Neural cell (in vitro differentiated cells): ENCODE results near the gene TMEM266. TPM values are rescaled to one million over a fixed set of nuclear protein-coding genes. Genes with fewer than 3 reads are reported as not detected.

Source experiments
- H2AFZ ChIP-seq: fragments of 200-600, 300-800 bp; sonication (generic), shearing (Covaris generic); 2 replicates; pipeline ENCODE4 v1.6.0; 2014; ENCODE audit warnings: low read depth, mild to moderate bottlenecking, antibody characterized with exemption, low read length, moderate library complexity
- H3F3A ChIP-seq: fragments of 200-600 bp; shearing (Covaris generic); 2 replicates; pipeline ENCODE4 v1.6.1; 2016; ENCODE audit warnings: mild to moderate bottlenecking, moderate library complexity, mixed read lengths, antibody characterized with exemption, low read length; ENCODE audit not compliant: insufficient read depth, poor library complexity, severe bottlenecking
- H3K27ac ChIP-seq: fragments of 200-600, 300-800 bp; sonication (generic), shearing (Covaris generic); 2 replicates; pipeline ENCODE4 v1.5.1; 2014; ENCODE audit warnings: mild to moderate bottlenecking, low read length, moderate library complexity
- H3K27me3 ChIP-seq: fragments of 300-800, 200-600 bp; sonication (generic), shearing (Covaris generic); 2 replicates; pipeline ENCODE4 v1.6.0; 2014; ENCODE audit warnings: mild to moderate bottlenecking, low read depth, low read length, moderate library complexity; ENCODE audit not compliant: insufficient read depth
- H3K36me3 ChIP-seq: fragments of 300-800, 200-600 bp; sonication (generic), shearing (Covaris generic); 2 replicates; pipeline ENCODE4 v1.5.1; 2014; ENCODE audit warnings: mild to moderate bottlenecking, antibody characterized with exemption, low read length, moderate library complexity; ENCODE audit not compliant: insufficient read depth
- H3K4me2 ChIP-seq: fragments of 300-800, 200-600 bp; sonication (generic), shearing (Covaris generic); 2 replicates; pipeline ENCODE4 v1.6.0; 2014; ENCODE audit warnings: mild to moderate bottlenecking, low read length
- H3K4me3 ChIP-seq: fragments of 300-800, 200-600 bp; sonication (generic), shearing (Covaris generic); 2 replicates; pipeline ENCODE4 v1.5.1; 2014; ENCODE audit warnings: mild to moderate bottlenecking, low read length, moderate library complexity
- H3K79me2 ChIP-seq: fragments of 200-600 bp; shearing (Covaris generic); replicated peaks from 2 replicates; pipeline ENCODE4 v1.6.0; 2014; ENCODE audit warnings: mild to moderate bottlenecking, low read length, moderate library complexity; ENCODE audit not compliant: insufficient read depth
- H3K9ac ChIP-seq: fragments of 300-800, 200-600 bp; sonication (generic), shearing (Covaris generic); 2 replicates; pipeline ENCODE4 v1.6.1; 2016; ENCODE audit warnings: mild to moderate bottlenecking, low read length, mixed read lengths
- H3K9me2 ChIP-seq: fragments of 200-600 bp; shearing (Covaris generic); 2 replicates; pipeline ENCODE4 v1.6.1; 2016; ENCODE audit warnings: mild to moderate bottlenecking, low read length, mixed read lengths; ENCODE audit not compliant: insufficient read depth
- H3K9me3 ChIP-seq: fragments of 200-600, 300-800 bp; sonication (generic), shearing (Covaris generic); 2 replicates; pipeline ENCODE4 v1.6.1; 2016; ENCODE audit warnings: mild to moderate bottlenecking, mixed run types, low read length, moderate library complexity, mixed read lengths
- H4K20me1 ChIP-seq: fragments of 200-600 bp; shearing (Covaris generic); 2 replicates; pipeline ENCODE4 v1.6.1; 2016; ENCODE audit warnings: mild to moderate bottlenecking, mixed run types; ENCODE audit not compliant: insufficient read depth
- EP300 ChIP-seq: fragments of 450-650 bp; conservative IDR thresholded peaks from 2 replicates; pipeline ENCODE4 v1.6.1; 2014; ENCODE audit warnings: antibody characterized with exemption, mild to moderate bottlenecking, moderate library complexity; ENCODE audit not compliant: poor library complexity, severe bottlenecking
- EZH2 ChIP-seq: fragments of 200-600, 300-800 bp; shearing (Covaris generic), sonication (generic); IDR thresholded peaks from 2 replicates; pipeline ENCODE4 v1.6.1; 2014; ENCODE audit warnings: antibody characterized with exemption, low read length, borderline replicate concordance, mild to moderate bottlenecking; ENCODE audit not compliant: insufficient read depth, poor library complexity, severe bottlenecking
- MXI1 ChIP-seq: fragments of 450-650 bp; conservative IDR thresholded peaks from 2 replicates; pipeline ENCODE4 v1.6.1; 2014; ENCODE audit warnings: antibody characterized with exemption, mild to moderate bottlenecking; ENCODE audit not compliant: poor library complexity, severe bottlenecking
- POLR2AphosphoS5 ChIP-seq: IDR thresholded peaks from 2 replicates; pipeline ENCODE4 v1.6.1; 2012
- RAD21 ChIP-seq: fragments of 450-650 bp; conservative IDR thresholded peaks from 2 replicates; pipeline ENCODE4 v1.6.1; 2014; ENCODE audit warnings: antibody characterized with exemption, mild to moderate bottlenecking, moderate library complexity
- SMC3 ChIP-seq: fragments of 450-650 bp; conservative IDR thresholded peaks from 2 replicates; pipeline ENCODE4 v1.6.1; 2014; ENCODE audit warnings: antibody characterized with exemption, mild to moderate bottlenecking, moderate library complexity; ENCODE audit not compliant: poor library complexity
- TAF1 ChIP-seq: IDR thresholded peaks from 2 replicates; pipeline ENCODE4 v1.6.1; 2012; ENCODE audit warnings: low read depth
- polyA plus RNA-seq: library from polyadenylated mRNA; depleted of rRNA; stranded (reverse); fragments of >200 nt; gene quantifications from 2 replicates; pipeline ENCODE4 v1.2.3, GENCODE V29; 2014
- TF ChIP-seq, protein P1 (sequence below): fragments of 450-650 bp; IDR thresholded peaks from 2 replicates; pipeline ENCODE4 v1.5.1; 2014; ENCODE audit warnings: antibody characterized with exemption, mild to moderate bottlenecking, moderate library complexity; ENCODE audit not compliant: poor library complexity, severe bottlenecking
- TF ChIP-seq, protein P2 (sequence below): IDR thresholded peaks from 2 replicates; pipeline ENCODE4 v1.6.1; 2012; ENCODE audit warnings: borderline replicate concordance

Gene TMEM266
- polyA plus RNA-seq, 1 donor from 2014 or later, result 17.6 TPM

DNA sequence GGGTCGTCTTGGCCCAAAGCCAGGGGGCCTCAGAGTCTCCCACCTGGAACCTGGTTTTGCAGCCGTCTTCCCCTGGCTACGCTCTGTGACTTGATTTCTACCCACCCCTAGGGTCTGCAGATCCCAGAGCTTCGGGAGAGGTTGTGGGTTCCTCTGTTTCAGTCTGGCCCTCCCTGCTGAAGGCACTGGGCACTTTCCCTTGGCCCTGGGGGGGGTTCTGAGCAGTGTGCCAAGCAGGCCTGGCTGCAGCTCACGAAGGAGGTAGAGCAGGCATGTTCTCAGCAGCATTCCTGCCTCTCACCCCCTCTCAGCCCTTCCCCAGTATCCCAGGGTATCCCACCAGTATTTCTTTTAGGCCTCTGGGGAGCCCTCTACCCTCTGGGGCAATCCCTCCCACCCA is 99.0 kb downstream of the TMEM266 start:
- H3K9ac ChIP-seq, result no peak overlapping the region
- H3K9me3 ChIP-seq, result no peaks in the 10 kb centered on the region
- no peaks in the 10 kb centered on the region for H3F3A ChIP-seq
- H3K27me3 ChIP-seq, result no peaks in the 10 kb centered on the region
- TF ChIP-seq EZH2 (no peak), SMC3 (no peak), TAF1 (no peak)
- no peak overlapping the region for H3K4me2 ChIP-seq
- H3K79me2 ChIP-seq, result no peaks in the 10 kb centered on the region
- H3K36me3 ChIP-seq, result no peaks in the 10 kb centered on the region
- no peaks in the 10 kb centered on the region for H3K9me2 ChIP-seq
- no peak overlapping the region for H3K4me3 ChIP-seq
- H4K20me1 ChIP-seq, result no peaks in the 10 kb centered on the region
- no peak overlapping the region for H3K27ac ChIP-seq
- no peak overlapping the region for H2AFZ ChIP-seq

GRCh38 chr15:76159282-76159681 is 99.5 kb downstream of the TMEM266 start:
- Histone ChIP-seq H4K20me1 (no peaks in the 10 kb centered on the region), H3K4me3 (no peak overlapping the region), H3K9me2 (no peaks in the 10 kb centered on the region), H3K9ac (no peak overlapping the region), H3K27me3 (no peaks in the 10 kb centered on the region), H3K9me3 (no peaks in the 10 kb centered on the region), H3F3A (no peaks in the 10 kb centered on the region), H3K4me2 (no peak overlapping the region), H3K36me3 (no peaks in the 10 kb centered on the region), H2AFZ (no peak overlapping the region), H3K79me2 (no peaks in the 10 kb centered on the region), H3K27ac (no peak overlapping the region)
- TF ChIP-seq, protein P1, sequence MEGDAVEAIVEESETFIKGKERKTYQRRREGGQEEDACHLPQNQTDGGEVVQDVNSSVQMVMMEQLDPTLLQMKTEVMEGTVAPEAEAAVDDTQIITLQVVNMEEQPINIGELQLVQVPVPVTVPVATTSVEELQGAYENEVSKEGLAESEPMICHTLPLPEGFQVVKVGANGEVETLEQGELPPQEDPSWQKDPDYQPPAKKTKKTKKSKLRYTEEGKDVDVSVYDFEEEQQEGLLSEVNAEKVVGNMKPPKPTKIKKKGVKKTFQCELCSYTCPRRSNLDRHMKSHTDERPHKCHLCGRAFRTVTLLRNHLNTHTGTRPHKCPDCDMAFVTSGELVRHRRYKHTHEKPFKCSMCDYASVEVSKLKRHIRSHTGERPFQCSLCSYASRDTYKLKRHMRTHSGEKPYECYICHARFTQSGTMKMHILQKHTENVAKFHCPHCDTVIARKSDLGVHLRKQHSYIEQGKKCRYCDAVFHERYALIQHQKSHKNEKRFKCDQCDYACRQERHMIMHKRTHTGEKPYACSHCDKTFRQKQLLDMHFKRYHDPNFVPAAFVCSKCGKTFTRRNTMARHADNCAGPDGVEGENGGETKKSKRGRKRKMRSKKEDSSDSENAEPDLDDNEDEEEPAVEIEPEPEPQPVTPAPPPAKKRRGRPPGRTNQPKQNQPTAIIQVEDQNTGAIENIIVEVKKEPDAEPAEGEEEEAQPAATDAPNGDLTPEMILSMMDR, result no peak
- no peak for TF ChIP-seq TAF1
- TF ChIP-seq EP300, result no peak
- no peak for TF ChIP-seq MXI1

- no peak overlapping the region for H3K4me3 ChIP-seq
- H3K79me2 ChIP-seq, result no peaks in the 10 kb centered on the region
- H4K20me1 ChIP-seq, result no peaks in the 10 kb centered on the region
- TF ChIP-seq TAF1 (no peak), EP300 (no peak), MXI1 (no peak), EZH2 (no peak), RAD21 (no peak), POLR2AphosphoS5 (no peak), SMC3 (no peak)
- TF ChIP-seq, protein P2, sequence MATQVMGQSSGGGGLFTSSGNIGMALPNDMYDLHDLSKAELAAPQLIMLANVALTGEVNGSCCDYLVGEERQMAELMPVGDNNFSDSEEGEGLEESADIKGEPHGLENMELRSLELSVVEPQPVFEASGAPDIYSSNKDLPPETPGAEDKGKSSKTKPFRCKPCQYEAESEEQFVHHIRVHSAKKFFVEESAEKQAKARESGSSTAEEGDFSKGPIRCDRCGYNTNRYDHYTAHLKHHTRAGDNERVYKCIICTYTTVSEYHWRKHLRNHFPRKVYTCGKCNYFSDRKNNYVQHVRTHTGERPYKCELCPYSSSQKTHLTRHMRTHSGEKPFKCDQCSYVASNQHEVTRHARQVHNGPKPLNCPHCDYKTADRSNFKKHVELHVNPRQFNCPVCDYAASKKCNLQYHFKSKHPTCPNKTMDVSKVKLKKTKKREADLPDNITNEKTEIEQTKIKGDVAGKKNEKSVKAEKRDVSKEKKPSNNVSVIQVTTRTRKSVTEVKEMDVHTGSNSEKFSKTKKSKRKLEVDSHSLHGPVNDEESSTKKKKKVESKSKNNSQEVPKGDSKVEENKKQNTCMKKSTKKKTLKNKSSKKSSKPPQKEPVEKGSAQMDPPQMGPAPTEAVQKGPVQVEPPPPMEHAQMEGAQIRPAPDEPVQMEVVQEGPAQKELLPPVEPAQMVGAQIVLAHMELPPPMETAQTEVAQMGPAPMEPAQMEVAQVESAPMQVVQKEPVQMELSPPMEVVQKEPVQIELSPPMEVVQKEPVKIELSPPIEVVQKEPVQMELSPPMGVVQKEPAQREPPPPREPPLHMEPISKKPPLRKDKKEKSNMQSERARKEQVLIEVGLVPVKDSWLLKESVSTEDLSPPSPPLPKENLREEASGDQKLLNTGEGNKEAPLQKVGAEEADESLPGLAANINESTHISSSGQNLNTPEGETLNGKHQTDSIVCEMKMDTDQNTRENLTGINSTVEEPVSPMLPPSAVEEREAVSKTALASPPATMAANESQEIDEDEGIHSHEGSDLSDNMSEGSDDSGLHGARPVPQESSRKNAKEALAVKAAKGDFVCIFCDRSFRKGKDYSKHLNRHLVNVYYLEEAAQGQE, result no peak
- TF ChIP-seq, protein P1, result no peak
- no peak overlapping the region for H3K9ac ChIP-seq
- H3K4me2 ChIP-seq, result no peak overlapping the region
- no peaks in the 10 kb centered on the region for H3F3A ChIP-seq
- H3K27ac ChIP-seq, result no peak overlapping the region
- no peak overlapping the region for H2AFZ ChIP-seq
- H3K9me2 ChIP-seq, result no peaks in the 10 kb centered on the region
- H3K36me3 ChIP-seq, result no peaks in the 10 kb centered on the region
- no peaks in the 10 kb centered on the region for H3K27me3 ChIP-seq
- H3K9me3 ChIP-seq, result no peaks in the 10 kb centered on the region
These were observed 100.8 kb downstream of the TMEM266 start for GRCh38 chr15:76160426-76161152.
